Neutrophil (primary cell): ENCODE results near the gene BCR.
"Not testable (repeated sequence)": the region's sequence is repeated elsewhere in the genome, so short reads cannot be mapped to it uniquely, and the experiment has no call there.

Source experiments
- H3K27ac ChIP-seq: fragments of 200-600 bp; sonication (generic); 2 replicates; pipeline ENCODE4 v1.5.1; 2016; ENCODE audit warnings: mild to moderate bottlenecking, moderate library complexity
- H3K27me3 ChIP-seq: fragments of 200-600 bp; sonication (generic); 2 replicates; pipeline ENCODE4 v1.6.0; 2016; ENCODE audit warnings: mild to moderate bottlenecking
- H3K36me3 ChIP-seq: fragments of 200-600 bp; sonication (generic); 2 replicates; pipeline ENCODE4 v1.5.1; 2017
- H3K4me1 ChIP-seq, 2 experiments: fragments of 200-600 bp in 1 of 2; sonication (generic) in 1 of 2; 1 replicate in 1 of 2; 2 replicates in 1 of 2; pipeline versions ENCODE4 v1.5.1 to v1.6.1; 2013 to 2016; ENCODE audit warnings: low read depth in 1 of 2, low read length in 1 of 2, mild to moderate bottlenecking in 1 of 2, moderate library complexity in 1 of 2; ENCODE audit not compliant: control insufficient read depth in 1 of 2, insufficient read depth in 1 of 2
- H3K4me3 ChIP-seq, 2 experiments: fragments of 200-600 bp in 1 of 2; sonication (generic) in 1 of 2; 1 replicate in 1 of 2; 2 replicates in 1 of 2; pipeline ENCODE4 v1.5.1; 2013 to 2016; ENCODE audit warnings: low read depth in 1 of 2, low read length in 1 of 2, mild to moderate bottlenecking in 1 of 2, moderate library complexity in 1 of 2
- H3K9me3 ChIP-seq: fragments of 200-600 bp; sonication (generic); 2 replicates; pipeline ENCODE4 v1.5.1; 2016
- CTCF ChIP-seq: fragments of 200-600 bp; sonication (generic); IDR thresholded peaks from 2 replicates; pipeline ENCODE4 v1.5.1; 2016; ENCODE audit warnings: antibody characterized with exemption

The BCR gene

GRCh38 chr22:23180301-23180892 lies at the start of gene BCR:
TSS of gene BCR (plus strand) at chr22:23180509. CDS start at chr22:23180961, 452 bp downstream.
- Histone ChIP-seq H3K9me3 (no peaks in the 10 kb centered on the region), H3K27me3 (no peaks in the 10 kb centered on the region), H3K27ac (peak within 1 kb of the TSS; percentile 78), H3K4me3 (peak within 1 kb of the TSS; percentile 76 to 85), H3K36me3 (no peaks in the 10 kb centered on the region), H3K4me1 (peaks cover 61 to 71% of the 10 kb centered on the region in 2 experiments)
- no peak for TF ChIP-seq CTCF

GRCh38 chr22:23130697-23131096 lies 49.6 kb upstream of the BCR start:
- Histone ChIP-seq H3K4me3 (no peak overlapping the region), H3K27ac (no peak overlapping the region), H3K4me1 (no peaks in the 10 kb centered on the region), H3K36me3 (no peaks in the 10 kb centered on the region), H3K27me3 (no peaks in the 10 kb centered on the region), H3K9me3 (no peaks in the 10 kb centered on the region)
- TF ChIP-seq CTCF, result no peak

GRCh38 chr22:23131931-23132330 lies 48.4 kb upstream of the BCR start:
- Histone ChIP-seq H3K4me1 (no peaks in the 10 kb centered on the region), H3K36me3 (no peaks in the 10 kb centered on the region), H3K27ac (no peak overlapping the region), H3K4me3 (no peak overlapping the region), H3K9me3 (no peaks in the 10 kb centered on the region), H3K27me3 (no peaks in the 10 kb centered on the region)
- TF ChIP-seq CTCF, result no peak

- Histone ChIP-seq H3K36me3 (no peaks in the 10 kb centered on the region), H3K4me3 (no peak overlapping the region), H3K4me1 (peaks cover 2% of the 10 kb centered on the region in 2 experiments), H3K27ac (no peak overlapping the region), H3K27me3 (no peaks in the 10 kb centered on the region), H3K9me3 (no peaks in the 10 kb centered on the region)
- TF ChIP-seq CTCF, result no peak
Observed at GRCh38 chr22:23132376-23133091, 47.8 kb upstream of the BCR start.

- H3K36me3 ChIP-seq, result no peaks in the 10 kb centered on the region
- no peaks in the 10 kb centered on the region for H3K9me3 ChIP-seq
- H3K27ac ChIP-seq, result no peak overlapping the region
- no peak for TF ChIP-seq CTCF
- no peaks in the 10 kb centered on the region for H3K27me3 ChIP-seq
- no peak overlapping the region for H3K4me3 ChIP-seq
- peaks cover 15 to 16% of the 10 kb centered on the region in 2 experiments for H3K4me1 ChIP-seq
Observed at GRCh38 chr22:23133922-23134321, 46.4 kb upstream of the BCR start.

GRCh38 chr22:23136991-23137390 lies 43.3 kb upstream of the BCR start:
- not testable (repeated sequence) for H3K27me3 ChIP-seq, H3K4me3 ChIP-seq, H3K36me3 ChIP-seq, H3K9me3 ChIP-seq
- Histone ChIP-seq H3K4me1 (peaks cover 29 to 34% of the 10 kb centered on the region in 2 experiments), H3K27ac (peak overlapping the region; percentile 89)
